HTERT RPE-1 (cell line): ENCODE results near the gene WDR7.

Experiments used
- in situ Hi-C: fragments of 300-500 bp; cut with MboI; formaldehyde crosslinking; loops from 4 replicates; pipeline ENCODE4 v1.14.3; 2020; ENCODE audit warnings: low sequenced_read_pairs

The WDR7 gene

GRCh38 chr18:57063601-57064103 lies 412.5 kb downstream of the WDR7 start:
- in situ Hi-C loops: no loop called here

GRCh38 chr18:57073501-57074187 lies 422.5 kb downstream of the WDR7 start:
- in situ Hi-C loops: no loop called here

- in situ Hi-C loops: no loop called here
These were observed 424.7 kb downstream of the WDR7 start for GRCh38 chr18:57075716-57076400.

- in situ Hi-C loops: no loop called here
These were observed 426.0 kb downstream of the WDR7 start for GRCh38 chr18:57077005-57077765.

GRCh38 chr18:57077786-57078552 lies 426.8 kb downstream of the WDR7 start:
- in situ Hi-C loops: no loop called here

GRCh38 chr18:57078614-57079013 lies 427.5 kb downstream of the WDR7 start:
- in situ Hi-C loops: no loop called here

GRCh38 chr18:57080479-57080878 lies 429.3 kb downstream of the WDR7 start:
- in situ Hi-C loops: no loop called here

- in situ Hi-C loops: no loop called here
These were observed 430.7 kb downstream of the WDR7 start for GRCh38 chr18:57081899-57082298.

- in situ Hi-C loops: no loop called here
These were observed 432.3 kb downstream of the WDR7 start for GRCh38 chr18:57083485-57083884.

GRCh38 chr18:57084331-57085271 lies 433.4 kb downstream of the WDR7 start:
- in situ Hi-C loops: no loop called here

- in situ Hi-C loops: no loop called here
These were observed 434.2 kb downstream of the WDR7 start for GRCh38 chr18:57085371-57085770.

- in situ Hi-C loops: no loop called here
These were observed 435.0 kb downstream of the WDR7 start for GRCh38 chr18:57086163-57086562.
